Skeletal muscle tissue (tissue), 4 donors: ENCODE data around the gene FEZ2. TPM values are rescaled to one million over a fixed set of nuclear protein-coding genes. Genes with fewer than 3 reads are reported as not detected.
A peak's percentile ranks its signal among the peaks of the same experiment; 100 is the strongest.

Experiments
- H3K27ac ChIP-seq: one replicate; pipeline ENCODE4 v1.7.0; 2013; ENCODE audit warnings: mild to moderate bottlenecking, low read depth, low read length, inconsistent platforms
- H3K27me3 ChIP-seq, 3 donors: one replicate each; pipeline ENCODE4 v1.7.0; 2013; ENCODE audit warnings: low read length in 3 of 3; ENCODE audit not compliant: control insufficient read depth in 3 of 3, insufficient read depth in 3 of 3
- H3K36me3 ChIP-seq, 3 donors: one replicate each; pipeline ENCODE4 v1.7.0; 2013; ENCODE audit warnings: low read length in 3 of 3; ENCODE audit not compliant: control insufficient read depth in 3 of 3, insufficient read depth in 3 of 3
- H3K4me1 ChIP-seq, 3 donors: one replicate each; pipeline ENCODE4 v1.7.0; 2013; ENCODE audit warnings: low read length in 3 of 3, mild to moderate bottlenecking in 3 of 3; ENCODE audit not compliant: control insufficient read depth in 3 of 3, insufficient read depth in 3 of 3
- H3K4me3 ChIP-seq, 3 donors: one replicate each; pipeline ENCODE4 v1.7.0; 2013; ENCODE audit warnings: low read length in 3 of 3
- H3K9ac ChIP-seq, 3 donors: one replicate each; pipeline ENCODE4 v1.7.0; 2013; ENCODE audit warnings: low read length in 3 of 3, mild to moderate bottlenecking in 3 of 3, moderate library complexity in 2 of 3, low read depth in 1 of 3
- H3K9me3 ChIP-seq, 3 donors: one replicate each; pipeline ENCODE4 v1.7.0; 2013; ENCODE audit warnings: low read length in 3 of 3; ENCODE audit not compliant: control insufficient read depth in 3 of 3
- total RNA-seq: library from RNA; depleted of rRNA; stranded (reverse); fragments of >200 nt; gene quantifications from one replicate; pipeline ENCODE4 v1.2.3, GENCODE V29; 2014
- donor health status: Osteomylitis.

Gene FEZ2
- total RNA-seq, 1 donor from 2014 or later, result 61.6 TPM

DNA sequence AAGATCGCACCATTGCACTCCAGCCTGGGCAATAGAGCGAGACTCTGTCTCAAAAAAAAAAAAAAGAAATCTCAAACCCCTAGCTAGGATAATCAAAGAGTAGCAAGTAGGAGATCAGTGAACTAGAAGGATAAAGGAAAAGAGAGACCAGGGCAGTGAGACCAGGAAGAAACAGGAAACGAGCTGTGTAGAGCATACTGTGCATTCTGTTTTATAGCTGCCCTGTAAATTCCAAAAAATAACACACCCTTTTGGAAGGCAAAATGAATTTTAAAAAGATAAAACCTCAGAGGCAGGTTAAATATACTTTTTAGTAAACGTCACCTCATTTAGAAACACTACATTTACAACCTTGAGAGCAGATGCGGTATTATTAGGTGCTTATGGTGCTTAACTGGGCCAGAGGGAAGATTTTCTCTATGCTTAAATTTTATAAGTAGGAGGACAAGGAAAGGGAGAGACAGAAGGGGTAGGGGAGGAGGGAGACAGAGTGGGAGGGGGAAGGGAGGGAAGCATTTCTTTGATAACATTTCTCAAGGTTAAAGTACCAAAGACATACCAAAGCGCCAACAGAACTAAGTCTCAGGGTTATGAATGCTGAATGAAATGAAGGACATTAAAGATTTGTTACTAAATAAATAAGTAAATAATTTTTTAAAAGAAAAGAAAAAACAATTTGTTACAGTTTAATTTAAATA is 30.1 kb downstream of the FEZ2 start:
- H3K4me1 ChIP-seq, result peaks cover 13 to 47% (median 18%) of the 10 kb centered on the region in 3 donors
- no peak overlapping the region for H3K9ac ChIP-seq
- peaks cover 7 to 41% (median 19%) of the 10 kb centered on the region in 3 donors for H3K36me3 ChIP-seq
- H3K27ac ChIP-seq, result no peak overlapping the region
- no peaks in the 10 kb centered on the region for H3K27me3 ChIP-seq
- H3K4me3 ChIP-seq, result no peak overlapping the region
- no peaks in the 10 kb centered on the region for H3K9me3 ChIP-seq

DNA sequence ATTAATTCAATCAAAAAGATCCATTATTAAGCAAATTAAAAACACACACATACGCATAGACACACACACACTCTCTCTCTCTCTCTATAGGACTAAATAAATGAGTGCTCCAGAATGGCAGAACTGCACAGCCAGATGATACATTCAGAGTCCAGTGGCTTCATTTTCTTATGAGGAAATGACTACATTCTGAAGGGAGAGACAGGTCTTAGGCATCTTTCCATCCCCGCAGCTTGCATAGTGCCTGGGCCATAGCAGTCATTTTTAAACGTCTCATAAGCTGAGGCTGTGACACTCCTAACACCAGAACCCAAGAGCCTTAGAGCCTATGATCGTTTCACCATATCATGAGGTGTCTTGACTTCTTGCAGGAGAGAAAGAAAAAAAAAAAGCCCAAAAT is 31.1 kb downstream of the FEZ2 start:
- H3K36me3 ChIP-seq, result peaks cover 7 to 38% (median 17%) of the 10 kb centered on the region in 3 donors
- H3K4me1 ChIP-seq, result peaks cover 13 to 48% (median 20%) of the 10 kb centered on the region in 3 donors
- no peak overlapping the region for H3K4me3 ChIP-seq

GRCh38 chr2:36565712-36566111 is 32.3 kb downstream of the FEZ2 start:
- Histone ChIP-seq H3K4me3 (no peak overlapping the region), H3K9me3 (no peaks in the 10 kb centered on the region), H3K9ac (no peak overlapping the region), H3K27me3 (no peaks in the 10 kb centered on the region), H3K27ac (no peak overlapping the region), H3K36me3 (peaks cover 7 to 46% (median 12%) of the 10 kb centered on the region in 3 donors), H3K4me1 (peaks cover 13 to 57% (median 23%) of the 10 kb centered on the region in 3 donors)

More for the DNA sequence above, 31.1 kb downstream of the FEZ2 start:
- Histone ChIP-seq H3K27me3 (no peaks in the 10 kb centered on the region), H3K9ac (no peak overlapping the region), H3K9me3 (no peaks in the 10 kb centered on the region), H3K27ac (no peak overlapping the region)

DNA sequence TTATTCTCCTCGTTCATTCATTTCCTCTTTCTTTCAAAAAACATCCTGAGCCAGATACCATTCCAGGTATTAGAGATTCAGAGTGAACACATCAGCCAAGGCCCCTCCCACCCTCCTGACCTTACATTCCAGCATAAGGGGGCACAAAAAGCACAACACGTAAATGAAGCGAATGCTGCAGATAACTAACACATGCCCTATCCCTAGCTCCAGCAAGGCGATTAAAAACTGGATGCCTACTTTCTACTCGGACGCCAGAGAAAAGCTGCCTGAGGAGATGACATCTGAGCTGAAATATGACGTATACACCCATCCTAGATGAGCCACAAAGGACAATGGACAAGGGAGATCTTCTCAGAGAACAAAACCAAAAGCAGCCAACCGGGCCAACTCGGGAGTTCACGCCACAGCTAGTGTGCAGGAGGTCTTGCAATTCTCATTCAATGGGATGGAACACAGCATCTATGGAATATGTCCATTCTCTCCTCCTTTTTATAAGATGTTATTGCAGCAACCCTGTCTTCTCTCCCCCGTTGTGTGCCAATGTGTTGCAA is 33.5 kb downstream of the FEZ2 start:
- Histone ChIP-seq H3K36me3 (peaks cover 7 to 52% (median 13%) of the 10 kb centered on the region in 3 donors), H3K4me3 (peak overlapping the region in 1 of 3 donors; percentile 10), H3K9me3 (no peaks in the 10 kb centered on the region), H3K9ac (no peak overlapping the region), H3K4me1 (peaks cover 10 to 56% (median 20%) of the 10 kb centered on the region in 3 donors), H3K27ac (no peak overlapping the region), H3K27me3 (no peaks in the 10 kb centered on the region)

DNA sequence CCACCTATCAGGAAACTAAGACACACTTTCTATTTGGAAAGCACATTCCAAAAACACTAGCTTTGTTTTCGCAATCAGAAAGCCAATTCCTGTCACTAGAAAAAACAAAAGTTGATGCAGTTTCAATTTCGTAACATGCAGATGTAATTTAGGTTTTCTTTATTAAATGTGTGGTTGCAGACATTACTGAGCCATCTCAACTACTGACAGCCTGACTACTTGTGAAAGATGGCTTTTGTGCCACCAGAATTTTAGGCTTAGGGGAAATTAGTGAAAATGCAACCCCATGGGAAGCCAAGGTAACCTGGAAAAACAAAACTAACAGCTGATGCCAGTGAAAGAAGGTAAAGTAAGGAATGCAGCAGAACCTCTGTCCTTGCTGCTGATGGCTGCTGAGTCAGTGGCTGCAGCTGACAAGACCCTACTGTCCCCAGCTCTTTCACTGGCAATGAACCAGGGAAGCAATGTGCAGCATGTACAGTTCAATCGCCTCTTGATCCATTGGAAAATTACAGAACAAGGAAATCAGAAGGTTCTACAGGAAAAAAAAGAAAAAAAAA is 34.9 kb downstream of the FEZ2 start:
- peaks cover 7 to 54% (median 15%) of the 10 kb centered on the region in 3 donors for H3K36me3 ChIP-seq
- peak overlapping the region in 1 of 3 donors; percentile 7 for H3K9ac ChIP-seq
- peaks cover 7 to 56% (median 17%) of the 10 kb centered on the region in 3 donors for H3K4me1 ChIP-seq
- no peak overlapping the region for H3K4me3 ChIP-seq
- H3K27me3 ChIP-seq, result no peaks in the 10 kb centered on the region
- no peaks in the 10 kb centered on the region for H3K9me3 ChIP-seq
- peak overlapping the region; percentile 20 for H3K27ac ChIP-seq

DNA sequence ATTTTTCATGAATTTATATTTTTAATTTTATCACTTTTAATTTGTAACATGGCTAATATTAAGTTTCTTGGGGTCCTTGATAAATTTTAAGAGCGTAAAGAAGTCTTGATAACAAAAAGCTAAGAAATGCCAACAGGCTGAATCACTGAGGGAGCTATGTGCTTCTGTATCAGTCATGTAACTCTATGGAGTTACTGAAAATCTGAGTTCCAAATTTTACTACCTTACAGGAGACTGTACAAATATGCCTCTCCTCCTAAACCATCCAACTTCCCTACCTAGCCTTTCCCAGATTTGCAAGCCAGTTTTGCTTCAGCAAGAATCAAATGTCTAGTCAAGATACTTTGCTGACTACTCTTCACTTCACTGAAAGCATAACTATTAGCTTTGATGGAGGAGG is 35.7 kb downstream of the FEZ2 start:
- Histone ChIP-seq H3K9me3 (no peaks in the 10 kb centered on the region), H3K9ac (no peak overlapping the region), H3K4me1 (peaks cover 7 to 56% (median 17%) of the 10 kb centered on the region in 3 donors), H3K27me3 (no peaks in the 10 kb centered on the region), H3K4me3 (no peak overlapping the region), H3K36me3 (peaks cover 7 to 54% (median 15%) of the 10 kb centered on the region in 3 donors), H3K27ac (peak overlapping the region; percentile 9)

- no peak overlapping the region for H3K9ac ChIP-seq
- no peak overlapping the region for H3K4me3 ChIP-seq
- peaks cover 7 to 47% (median 15%) of the 10 kb centered on the region in 3 donors for H3K36me3 ChIP-seq
- H3K4me1 ChIP-seq, result peaks cover 7 to 51% (median 17%) of the 10 kb centered on the region in 3 donors
- no peaks in the 10 kb centered on the region for H3K9me3 ChIP-seq
- H3K27ac ChIP-seq, result peak overlapping the region; percentile 17
- H3K27me3 ChIP-seq, result no peaks in the 10 kb centered on the region
Measured at GRCh38 chr2:36561237-36561944, 36.6 kb downstream of the FEZ2 start.

GRCh38 chr2:36560726-36561125 is 37.2 kb downstream of the FEZ2 start:
- H3K27me3 ChIP-seq, result no peaks in the 10 kb centered on the region
- peaks cover 7 to 49% (median 12%) of the 10 kb centered on the region in 3 donors for H3K36me3 ChIP-seq
- no peak overlapping the region for H3K4me3 ChIP-seq
- H3K4me1 ChIP-seq, result peaks cover 7 to 49% (median 17%) of the 10 kb centered on the region in 3 donors
- no peak overlapping the region for H3K9ac ChIP-seq
- H3K27ac ChIP-seq, result peak overlapping the region; percentile 17
- H3K9me3 ChIP-seq, result no peaks in the 10 kb centered on the region

DNA sequence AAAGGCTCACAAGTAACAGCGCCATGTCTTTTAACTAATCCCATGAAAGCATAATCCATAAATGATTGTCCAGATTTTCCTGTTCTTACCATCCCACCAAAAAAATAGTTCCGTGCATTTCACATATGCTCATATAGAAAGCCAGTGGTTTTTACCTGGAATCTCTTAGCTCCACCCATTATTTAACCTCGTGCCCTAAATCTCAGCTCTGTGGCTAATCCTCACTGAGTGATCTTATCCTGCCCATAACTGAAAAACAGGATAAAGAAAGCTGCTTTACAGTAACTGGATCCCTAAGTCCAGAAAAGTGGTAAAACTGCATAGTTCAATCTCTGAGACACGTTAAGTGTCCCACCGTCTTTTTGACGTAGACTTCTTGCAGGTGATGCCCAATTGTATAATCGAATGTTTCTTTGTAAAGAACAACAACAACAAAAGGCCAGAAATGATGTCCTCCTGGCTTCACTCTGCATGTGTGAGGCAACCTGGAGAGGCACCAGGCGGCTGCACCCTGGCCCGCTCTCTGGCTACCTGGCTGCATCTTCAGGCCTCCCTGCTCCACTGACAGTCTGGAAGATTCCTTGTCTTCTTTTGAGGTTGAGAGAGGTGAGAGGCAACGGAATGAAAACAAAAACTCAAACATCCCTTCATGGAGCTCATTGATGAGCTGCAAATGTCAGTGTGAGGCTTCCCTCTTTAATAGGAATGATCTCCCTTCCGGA is 38.6 kb downstream of the FEZ2 start:
- Histone ChIP-seq H3K9ac (no peak overlapping the region), H3K27ac (no peak overlapping the region), H3K36me3 (peaks cover under 1 to 50% (median 14%) of the 10 kb centered on the region in 3 donors), H3K4me1 (peaks cover 4 to 35% (median 11%) of the 10 kb centered on the region in 3 donors), H3K4me3 (no peak overlapping the region), H3K9me3 (no peaks in the 10 kb centered on the region), H3K27me3 (no peaks in the 10 kb centered on the region)
